Testis (tissue), 2 donors: ENCODE data around the gene CPNE1.
A peak's percentile ranks its signal among the peaks of the same experiment; 100 is the strongest.
"Not testable (repeated sequence)": the region's sequence is repeated elsewhere in the genome, so short reads cannot be mapped to it uniquely, and the experiment has no call there.

ENCODE experiments used
- CTCF ChIP-seq, 3 experiments: fragments of 450-650 bp in 2 of 3; fragments of 200-600 bp in 1 of 3; sonication (generic) in 1 of 3; IDR thresholded peaks; one replicate each; pipeline ENCODE4 v1.5.1; 2016 to 2019; ENCODE audit warnings: antibody characterized with exemption in 3 of 3, mild to moderate bottlenecking in 2 of 3, moderate library complexity in 1 of 3
- POLR2A ChIP-seq: fragments of 450-650 bp; IDR thresholded peaks from one replicate; pipeline ENCODE4 v1.6.1; 2017; ENCODE audit warnings: antibody characterized with exemption, mild to moderate bottlenecking, moderate library complexity

- TF ChIP-seq CTCF (IDR thresholded peaks at IDR 0.05), result peak in 1 of 3 experiments; percentile 10
- not testable (repeated sequence) for TF ChIP-seq POLR2A
These were observed 22.2 kb upstream of the CPNE1 start for GRCh38 chr20:35686872-35687271.
